ENCODE results near the gene LYST.

- TF ChIP-seq EZH2 (IDR thresholded peaks at IDR 0.05; ENCODE audit: low read length) (no peak), CTCF (optimal IDR thresholded peaks at IDR 0.05 in 1 of 3, IDR thresholded peaks at IDR 0.05 in 1 of 3, conservative IDR thresholded peaks at IDR 0.05 in 1 of 3; ENCODE audit: extremely low read depth in 1 of 3, insufficient read depth in 2 of 3, low read length in 3 of 3) (no peak)
Measured at GRCh38 chr1:235613602-235614001, 253.1 kb downstream of the LYST start.
